SK-MEL-5 (cell line): ENCODE measurements around the gene SLC25A21. TPM values are rescaled to one million over a fixed set of nuclear protein-coding genes. Genes with fewer than 3 reads are reported as not detected.
A peak's percentile ranks its signal among the peaks of the same experiment; 100 is the strongest.

Experiments
- DNase-seq: peaks from one replicate; pipeline ENCODE4 v3.0.0-alpha.2; 2016; ENCODE audit warnings: low read depth, low spot score
- in situ Hi-C: cut with HindIII; loops from 2 replicates; pipeline ENCODE4 v1.10.0; 2016; ENCODE audit warnings: low sequenced_read_pairs, high pct_unique_total_duplicates, low pct_unique_long_range_greater_than_20kb
- total RNA-seq: library from RNA; depleted of rRNA; stranded (reverse); fragments of >200 nt; shearing (Covaris generic); gene quantifications from 2 replicates; pipeline ENCODE4 v1.2.3, GENCODE V29; 2014

The SLC25A21 gene
- total RNA-seq, 1 experiment from 2014 or later = 1.8 TPM

DNA sequence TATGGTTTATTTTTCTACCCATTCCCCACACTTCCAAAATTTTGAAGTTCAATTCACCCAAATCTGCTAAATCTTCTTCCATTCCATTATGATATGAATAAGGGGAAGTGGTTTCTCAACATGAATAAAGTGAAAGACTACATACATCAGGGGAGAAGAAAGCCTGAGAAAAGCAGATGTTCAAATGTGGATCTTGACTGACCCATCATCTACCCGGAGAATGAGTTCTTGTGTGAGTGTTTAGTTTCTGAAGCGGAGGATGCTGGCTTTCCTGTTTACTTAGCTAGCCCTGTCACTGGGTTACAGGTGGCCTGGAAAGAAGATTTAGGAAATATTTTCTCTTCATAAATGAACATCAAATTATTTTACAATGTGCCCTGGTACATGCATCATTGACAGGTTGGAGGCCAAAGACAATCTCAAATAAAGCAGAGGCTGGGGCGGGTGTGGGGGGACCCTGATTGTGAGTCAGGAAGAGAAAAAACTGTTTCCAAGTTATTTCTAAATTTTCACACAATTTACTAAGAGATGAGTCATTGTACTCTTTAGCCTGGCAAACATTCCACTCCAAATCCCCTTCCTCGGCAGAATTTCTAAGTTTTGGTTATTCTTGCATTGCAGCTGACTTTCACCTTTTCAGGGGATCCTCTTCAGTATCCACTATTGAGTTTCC, 135.6 kb downstream of the SLC25A21 start:
- in situ Hi-C loops = no loop called here
- DNase-seq = no peak

- in situ Hi-C loops = no loop called here
- no peak for DNase-seq
Observed at GRCh38 chr14:37035401-37035800, 137.0 kb downstream of the SLC25A21 start.

GRCh38 chr14:37034410-37035285, 137.8 kb downstream of the SLC25A21 start:
- no peak for DNase-seq

GRCh38 chr14:37032863-37033262, 139.5 kb downstream of the SLC25A21 start:
- in situ Hi-C loops = no loop called here
- DNase-seq = no peak

More at GRCh38 chr14:37034410-37035285, 137.8 kb downstream of the SLC25A21 start:
- in situ Hi-C loops = no loop called here

GRCh38 chr14:37027188-37027824, 145.1 kb downstream of the SLC25A21 start:
- no peak for DNase-seq
- in situ Hi-C loops = no loop called here

DNA sequence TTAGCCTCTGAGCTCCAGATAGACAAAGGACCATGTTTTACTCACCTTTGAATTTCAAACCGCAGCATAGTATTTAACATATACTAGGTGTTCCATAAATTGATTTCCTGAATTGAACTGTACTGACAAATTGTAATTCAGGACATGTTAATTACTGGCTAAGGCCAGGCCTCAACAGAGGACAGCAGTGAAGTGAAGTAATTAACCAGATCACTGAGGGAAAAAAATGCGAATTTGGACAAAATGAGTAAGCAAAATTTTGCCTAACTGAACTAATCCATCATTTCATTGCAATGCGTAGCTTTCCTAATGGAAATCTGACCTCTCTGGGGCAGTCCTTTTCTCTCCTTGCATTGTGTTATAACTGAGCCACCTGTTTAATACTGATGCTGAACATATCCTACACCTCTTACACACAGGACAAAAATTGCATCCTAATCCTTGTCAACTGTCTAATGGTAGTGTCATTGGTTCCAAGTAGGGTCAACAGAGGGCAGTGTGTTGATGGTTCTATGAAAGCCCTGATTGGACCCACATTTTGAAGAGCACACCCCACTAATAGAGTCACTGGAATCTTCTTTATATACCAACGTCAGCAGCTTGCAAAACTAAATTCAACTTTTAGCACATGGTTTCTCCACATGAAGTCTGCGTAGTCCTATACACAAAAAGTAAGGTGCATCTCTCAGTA, 148.4 kb downstream of the SLC25A21 start:
- in situ Hi-C loops = no loop called here
- peak; percentile 25 for DNase-seq

GRCh38 chr14:37021390-37021789, 151.0 kb downstream of the SLC25A21 start:
- in situ Hi-C loops = no loop called here
- DNase-seq = no peak

- no peak for DNase-seq
- in situ Hi-C loops = no loop called here
Observed at GRCh38 chr14:37019488-37019887, 152.9 kb downstream of the SLC25A21 start.

DNA sequence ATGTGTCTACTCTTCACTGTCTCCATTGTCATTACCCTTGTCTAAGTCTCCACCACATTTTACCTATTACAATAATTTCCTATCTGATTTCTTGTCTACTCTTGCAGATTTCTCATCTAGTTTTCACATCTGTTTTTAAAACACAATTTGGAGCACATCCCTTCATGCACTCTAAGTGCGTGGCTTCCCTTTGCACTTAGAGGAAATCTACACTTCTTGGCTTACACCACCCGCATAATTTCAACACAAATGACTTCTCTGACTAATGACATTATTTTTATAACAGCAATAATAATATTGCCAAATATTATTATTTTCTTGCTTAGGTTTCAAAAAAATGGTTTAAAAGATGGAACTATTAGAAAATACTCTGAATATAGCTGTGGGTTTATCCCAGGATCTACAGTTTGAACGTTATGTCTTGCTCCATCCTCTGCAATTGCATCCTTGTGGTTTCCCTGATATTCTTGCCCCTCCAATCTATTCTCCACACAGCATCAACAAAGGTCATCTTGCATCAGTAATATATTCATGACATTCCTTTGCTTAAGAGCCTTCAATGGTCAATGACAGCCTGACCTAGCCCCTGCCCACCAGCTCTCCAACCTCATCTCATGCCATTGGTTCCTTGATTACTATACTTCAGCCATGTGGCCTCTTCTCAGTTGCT, 153.7 kb downstream of the SLC25A21 start:
- in situ Hi-C loops = no loop called here
- no peak for DNase-seq

DNA sequence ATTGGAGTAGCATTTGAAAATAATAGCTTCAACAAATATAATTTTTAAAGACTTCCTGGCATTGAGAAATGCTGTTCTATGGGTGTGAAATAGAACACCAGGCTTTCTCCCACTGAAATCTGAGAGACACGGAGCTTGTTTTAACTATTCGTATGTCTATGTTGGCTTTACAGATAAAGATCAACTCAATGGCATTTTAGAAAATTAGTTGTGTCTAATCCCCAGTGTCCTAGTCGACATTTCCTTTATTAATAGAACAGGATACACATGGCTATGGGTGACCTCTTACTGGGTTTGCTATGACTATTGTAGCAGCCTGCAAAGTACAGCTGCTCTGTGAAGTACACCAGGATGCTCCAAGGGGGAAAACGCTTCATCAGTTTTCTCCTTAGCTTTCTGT, 159.3 kb downstream of the SLC25A21 start:
- no peak for DNase-seq
- in situ Hi-C loops = no loop called here

- DNase-seq = no peak
- in situ Hi-C loops = no loop called here
Observed at GRCh38 chr14:36998686-36999085, 173.7 kb downstream of the SLC25A21 start.

DNA sequence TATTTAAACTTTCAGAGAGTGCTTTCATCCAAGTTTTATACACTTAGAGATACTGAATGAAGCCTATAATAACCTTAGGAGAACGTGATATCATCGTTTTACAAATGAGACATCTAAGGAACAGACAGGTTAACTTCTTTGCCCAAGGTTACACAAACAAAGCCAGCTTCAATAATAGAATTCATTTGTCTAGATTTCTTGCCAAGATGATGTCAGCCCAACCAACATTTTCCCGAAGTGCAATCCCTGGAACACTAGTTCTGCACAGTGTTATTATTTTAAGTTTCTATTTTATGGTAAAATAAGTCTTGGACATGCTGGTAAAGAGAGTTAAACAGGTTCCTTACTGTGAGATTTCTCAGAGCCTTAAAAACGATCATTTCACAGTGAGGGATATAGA, 174.6 kb downstream of the SLC25A21 start:
- DNase-seq = no peak
- in situ Hi-C loops = no loop called here

DNA sequence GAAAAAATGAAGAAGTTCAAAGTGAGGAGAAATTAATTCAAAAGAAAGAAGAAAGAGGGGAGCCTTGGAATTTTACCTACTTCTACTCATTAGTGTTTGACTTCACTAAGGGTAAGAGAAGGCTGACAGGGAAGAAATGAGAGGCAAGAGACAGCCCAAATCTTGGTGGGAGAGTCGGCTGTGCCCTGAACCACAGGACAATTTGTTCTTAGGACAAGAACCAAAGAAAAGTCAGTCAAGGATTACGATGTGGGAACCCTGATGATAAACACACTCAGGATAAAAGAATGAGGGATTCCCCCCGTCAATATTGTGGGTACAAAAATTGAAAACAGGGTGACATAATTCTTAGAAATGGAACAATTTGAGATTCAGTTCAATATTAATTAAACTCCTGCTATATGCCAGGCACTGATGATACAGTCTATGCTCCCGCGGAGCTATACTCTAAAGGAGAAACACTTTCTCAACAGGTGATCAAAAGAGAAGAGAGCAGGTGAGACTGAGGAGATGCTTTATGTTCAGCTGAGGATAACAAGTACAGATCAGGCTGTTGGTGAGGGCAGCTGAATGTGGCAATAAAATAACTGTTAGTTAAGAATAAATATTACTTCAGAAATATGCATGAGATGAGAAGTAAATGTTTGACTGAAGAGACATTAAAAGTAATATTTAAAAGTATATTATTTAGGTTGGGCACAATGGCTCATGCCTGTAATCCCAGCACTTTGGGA, 175.4 kb downstream of the SLC25A21 start:
- in situ Hi-C loops = no loop called here
- DNase-seq = no peak

GRCh38 chr14:36996133-36996856, 176.1 kb downstream of the SLC25A21 start:
- in situ Hi-C loops = no loop called here
- DNase-seq = no peak

DNA sequence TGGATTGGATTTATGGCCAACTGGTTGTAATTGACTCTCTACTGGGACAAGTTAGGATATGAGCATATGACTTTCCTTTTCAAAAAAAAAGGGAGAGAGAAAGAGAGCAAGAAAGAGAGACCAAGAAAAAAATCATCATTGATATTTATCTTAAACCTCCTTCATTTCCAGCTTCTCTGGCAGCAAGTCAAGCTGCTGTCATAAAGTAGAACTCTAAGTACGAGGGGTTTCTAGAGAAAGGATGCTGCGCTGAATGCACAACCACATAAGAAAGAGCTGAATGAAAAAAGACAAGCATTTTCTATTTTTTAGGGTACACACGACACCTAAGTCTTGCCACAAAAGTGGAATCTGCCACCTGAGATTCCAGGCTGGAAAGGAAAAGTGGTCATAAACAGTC, 182.6 kb downstream of the SLC25A21 start:
- in situ Hi-C loops = no loop called here

DNA sequence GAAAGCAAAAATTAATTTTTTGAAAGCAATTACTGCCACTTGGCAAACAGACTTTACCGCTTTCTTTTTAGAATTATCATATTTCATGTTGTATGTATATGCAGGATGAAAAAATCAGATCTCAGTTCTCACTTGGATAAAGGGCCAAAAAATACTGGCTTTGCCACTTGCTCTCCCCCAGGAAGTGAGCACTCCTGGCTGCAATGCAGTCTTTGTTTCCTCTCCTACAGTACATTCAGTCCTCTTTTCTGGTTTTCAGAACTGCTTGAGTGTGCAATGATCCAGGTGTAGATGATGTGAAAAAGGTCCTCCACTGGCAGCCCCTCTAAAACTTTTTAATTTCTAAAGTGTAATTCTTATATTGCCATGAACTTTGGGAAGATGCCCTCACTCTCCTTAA, 183.4 kb downstream of the SLC25A21 start:
- in situ Hi-C loops = no loop called here
- DNase-seq = no peak

More for the DNA sequence above, 182.6 kb downstream of the SLC25A21 start:
- no peak for DNase-seq
